ENCODE data around the gene ZCWPW2.

Gene ZCWPW2

GRCh38 chr3:28328188-28329151, 20.1 kb upstream of the ZCWPW2 start:
- peaks cover 1% of the 10 kb centered on the region for H3K79me1 ChIP-seq (replicated peaks; ENCODE audit: low read length, poor library complexity, severe bottlenecking)
- no peak overlapping the region for H3K18ac ChIP-seq (ENCODE audit: low read depth in 1 of 2, low read length in 2 of 2)
- peak; percentile 41 for DNase-seq
- H2BK120ac ChIP-seq (ENCODE audit: low read depth, low read length), result no peak overlapping the region
- no peak overlapping the region for H2BK5ac ChIP-seq (ENCODE audit: low read depth, low read length, poor library complexity, severe bottlenecking)
- no peaks in the 10 kb centered on the region for H3K27me3 ChIP-seq (ENCODE audit: control insufficient read depth in 1 of 2, insufficient read depth in 1 of 2, low read length in 2 of 2)
- H4K8ac ChIP-seq (ENCODE audit: low read length), result no peak overlapping the region
- H4K91ac ChIP-seq (ENCODE audit: low read length), result no peak overlapping the region
- H3K23ac ChIP-seq (ENCODE audit: low read length in 2 of 2), result no peak overlapping the region
- no CpG with 5 or more reads among the region's 4 CpGs for WGBS
- H3K4me1 ChIP-seq (ENCODE audit: control insufficient read depth, insufficient read depth, low read depth, low read length), result no peaks in the 10 kb centered on the region
- H3K9me3 ChIP-seq (ENCODE audit: control insufficient read depth, low read length), result no peaks in the 10 kb centered on the region
- no peak overlapping the region for H3K4ac ChIP-seq (ENCODE audit: low read depth in 1 of 2, low read length in 2 of 2)
- H3K9ac ChIP-seq (ENCODE audit: low read length), result no peak overlapping the region
- H3K4me2 ChIP-seq (ENCODE audit: low read length, poor library complexity, severe bottlenecking), result no peak overlapping the region
- H3K4me3 ChIP-seq (ENCODE audit: insufficient read depth in 1 of 2, low read depth in 1 of 2, low read length in 2 of 2), result no peak overlapping the region
- no peak overlapping the region for H2AFZ ChIP-seq (ENCODE audit: low read depth, low read length)
- H3K27ac ChIP-seq (ENCODE audit: low read length, poor library complexity, severe bottlenecking), result no peak overlapping the region
- no peak overlapping the region for H2AK5ac ChIP-seq (ENCODE audit: low read length, severe bottlenecking)
- H2BK12ac ChIP-seq (ENCODE audit: low read length in 2 of 2), result no peak overlapping the region
- no peak overlapping the region for H2BK15ac ChIP-seq (ENCODE audit: low read depth, poor library complexity, severe bottlenecking)
- H3K36me3 ChIP-seq (ENCODE audit: control insufficient read depth in 1 of 2, insufficient read depth in 2 of 2, low read depth in 1 of 2, low read length in 2 of 2), result peaks cover 0 to 78% of the 10 kb centered on the region in 2 experiments
- no peak overlapping the region for H3K14ac ChIP-seq (ENCODE audit: low read length in 2 of 2)

- H2AK5ac ChIP-seq (ENCODE audit: low read length, severe bottlenecking), result no peak overlapping the region
- H2BK5ac ChIP-seq (ENCODE audit: low read depth, low read length, poor library complexity, severe bottlenecking), result no peak overlapping the region
- H2BK12ac ChIP-seq (ENCODE audit: low read length in 2 of 2), result no peak overlapping the region
- no peak overlapping the region for H3K18ac ChIP-seq (ENCODE audit: low read depth in 1 of 2, low read length in 2 of 2)
- no peak overlapping the region for H2AFZ ChIP-seq (ENCODE audit: low read depth, low read length)
- H4K8ac ChIP-seq (ENCODE audit: low read length), result no peak overlapping the region
- no peak overlapping the region for H2BK120ac ChIP-seq (ENCODE audit: low read depth, low read length)
- H3K9me3 ChIP-seq (ENCODE audit: control insufficient read depth, low read length), result no peaks in the 10 kb centered on the region
- no peak overlapping the region for H3K14ac ChIP-seq (ENCODE audit: low read length in 2 of 2)
- H3K4me2 ChIP-seq (ENCODE audit: low read length, poor library complexity, severe bottlenecking), result no peak overlapping the region
- no peak overlapping the region for H3K4ac ChIP-seq (ENCODE audit: low read depth in 1 of 2, low read length in 2 of 2)
- peaks cover 3 to 83% of the 10 kb centered on the region in 2 experiments for H3K36me3 ChIP-seq (ENCODE audit: control insufficient read depth in 1 of 2, insufficient read depth in 2 of 2, low read depth in 1 of 2, low read length in 2 of 2)
- no peak overlapping the region for H3K27ac ChIP-seq (ENCODE audit: low read length, poor library complexity, severe bottlenecking)
- peak overlapping the region; percentile 9 for H3K9ac ChIP-seq (ENCODE audit: low read length)
- no peak overlapping the region for H4K91ac ChIP-seq (ENCODE audit: low read length)
- H3K23ac ChIP-seq (ENCODE audit: low read length in 2 of 2), result no peak overlapping the region
- H3K79me1 ChIP-seq (replicated peaks; ENCODE audit: low read length, poor library complexity, severe bottlenecking), result peaks cover 2% of the 10 kb centered on the region
- no peaks in the 10 kb centered on the region for H3K27me3 ChIP-seq (ENCODE audit: control insufficient read depth in 1 of 2, insufficient read depth in 1 of 2, low read length in 2 of 2)
- no peak for DNase-seq
- no peaks in the 10 kb centered on the region for H3K4me1 ChIP-seq (ENCODE audit: control insufficient read depth, insufficient read depth, low read depth, low read length)
- no peak overlapping the region for H2BK15ac ChIP-seq (ENCODE audit: low read depth, poor library complexity, severe bottlenecking)
- H3K4me3 ChIP-seq (ENCODE audit: insufficient read depth in 1 of 2, low read depth in 1 of 2, low read length in 2 of 2), result no peak overlapping the region
Observed at GRCh38 chr3:28334552-28334951, 14.0 kb upstream of the ZCWPW2 start.

GRCh38 chr3:28335246-28335645, 13.3 kb upstream of the ZCWPW2 start:
- no peak overlapping the region for H2BK15ac ChIP-seq (ENCODE audit: low read depth, poor library complexity, severe bottlenecking)
- DNase-seq, result no peak
- H3K23ac ChIP-seq (ENCODE audit: low read length in 2 of 2), result no peak overlapping the region
- H3K27ac ChIP-seq (ENCODE audit: low read length, poor library complexity, severe bottlenecking), result no peak overlapping the region
- peaks cover 2% of the 10 kb centered on the region for H3K79me1 ChIP-seq (replicated peaks; ENCODE audit: low read length, poor library complexity, severe bottlenecking)
- no peak overlapping the region for H2BK12ac ChIP-seq (ENCODE audit: low read length in 2 of 2)
- H3K27me3 ChIP-seq (ENCODE audit: control insufficient read depth in 1 of 2, insufficient read depth in 1 of 2, low read length in 2 of 2), result no peaks in the 10 kb centered on the region
- no peak overlapping the region for H3K4me2 ChIP-seq (ENCODE audit: low read length, poor library complexity, severe bottlenecking)
- no peak overlapping the region for H3K18ac ChIP-seq (ENCODE audit: low read depth in 1 of 2, low read length in 2 of 2)
- no peak overlapping the region for H3K4me3 ChIP-seq (ENCODE audit: insufficient read depth in 1 of 2, low read depth in 1 of 2, low read length in 2 of 2)
- no peak overlapping the region for H4K8ac ChIP-seq (ENCODE audit: low read length)
- H2BK120ac ChIP-seq (ENCODE audit: low read depth, low read length), result no peak overlapping the region
- no peak overlapping the region for H2BK5ac ChIP-seq (ENCODE audit: low read depth, low read length, poor library complexity, severe bottlenecking)
- no peak overlapping the region for H4K91ac ChIP-seq (ENCODE audit: low read length)
- no peak overlapping the region for H3K14ac ChIP-seq (ENCODE audit: low read length in 2 of 2)
- 88% methylated on average over 1 of the region's 2 CpGs for WGBS
- no peaks in the 10 kb centered on the region for H3K9me3 ChIP-seq (ENCODE audit: control insufficient read depth, low read length)
- no peaks in the 10 kb centered on the region for H3K4me1 ChIP-seq (ENCODE audit: control insufficient read depth, insufficient read depth, low read depth, low read length)
- no peak overlapping the region for H2AFZ ChIP-seq (ENCODE audit: low read depth, low read length)
- H2AK5ac ChIP-seq (ENCODE audit: low read length, severe bottlenecking), result no peak overlapping the region
- no peak overlapping the region for H3K4ac ChIP-seq (ENCODE audit: low read depth in 1 of 2, low read length in 2 of 2)
- H3K36me3 ChIP-seq (ENCODE audit: control insufficient read depth in 1 of 2, insufficient read depth in 2 of 2, low read depth in 1 of 2, low read length in 2 of 2), result peaks cover 3 to 83% of the 10 kb centered on the region in 2 experiments
- H3K9ac ChIP-seq (ENCODE audit: low read length), result no peak overlapping the region

GRCh38 chr3:28337230-28337629, 11.3 kb upstream of the ZCWPW2 start:
- H2BK15ac ChIP-seq (ENCODE audit: low read depth, poor library complexity, severe bottlenecking), result no peak overlapping the region

More at GRCh38 chr3:28337230-28337629, 11.3 kb upstream of the ZCWPW2 start:
- no peak overlapping the region for H3K9ac ChIP-seq (ENCODE audit: low read length)
- H2AFZ ChIP-seq (ENCODE audit: low read depth, low read length), result no peak overlapping the region
- H3K4ac ChIP-seq (ENCODE audit: low read depth in 1 of 2, low read length in 2 of 2), result no peak overlapping the region
- no peak overlapping the region for H2BK5ac ChIP-seq (ENCODE audit: low read depth, low read length, poor library complexity, severe bottlenecking)
- H3K79me1 ChIP-seq (replicated peaks; ENCODE audit: low read length, poor library complexity, severe bottlenecking), result peaks cover 4% of the 10 kb centered on the region
- H3K4me2 ChIP-seq (ENCODE audit: low read length, poor library complexity, severe bottlenecking), result no peak overlapping the region
- no peaks in the 10 kb centered on the region for H3K27me3 ChIP-seq (ENCODE audit: control insufficient read depth in 1 of 2, insufficient read depth in 1 of 2, low read length in 2 of 2)
- no peak overlapping the region for H3K23ac ChIP-seq (ENCODE audit: low read length in 2 of 2)
- H4K8ac ChIP-seq (ENCODE audit: low read length), result no peak overlapping the region
- H2AK5ac ChIP-seq (ENCODE audit: low read length, severe bottlenecking), result no peak overlapping the region
- H3K4me3 ChIP-seq (ENCODE audit: insufficient read depth in 1 of 2, low read depth in 1 of 2, low read length in 2 of 2), result no peak overlapping the region
- no peaks in the 10 kb centered on the region for H3K4me1 ChIP-seq (ENCODE audit: control insufficient read depth, insufficient read depth, low read depth, low read length)
- no peaks in the 10 kb centered on the region for H3K9me3 ChIP-seq (ENCODE audit: control insufficient read depth, low read length)
- no peak overlapping the region for H4K91ac ChIP-seq (ENCODE audit: low read length)
- H2BK12ac ChIP-seq (ENCODE audit: low read length in 2 of 2), result no peak overlapping the region
- no peak overlapping the region for H3K18ac ChIP-seq (ENCODE audit: low read depth in 1 of 2, low read length in 2 of 2)
- no peak overlapping the region for H3K27ac ChIP-seq (ENCODE audit: low read length, poor library complexity, severe bottlenecking)
- H3K14ac ChIP-seq (ENCODE audit: low read length in 2 of 2), result no peak overlapping the region
- no peak for DNase-seq
- peaks cover 3 to 67% of the 10 kb centered on the region in 2 experiments for H3K36me3 ChIP-seq (ENCODE audit: control insufficient read depth in 1 of 2, insufficient read depth in 2 of 2, low read depth in 1 of 2, low read length in 2 of 2)
- no peak overlapping the region for H2BK120ac ChIP-seq (ENCODE audit: low read depth, low read length)

Data from mesenchymal stem cell (in vitro differentiated cells and primary cell).